Pons (tissue), 1 donor: ENCODE measurements around the gene SMURF2.
"Not testable (repeated sequence)": the region's sequence is repeated elsewhere in the genome, so short reads cannot be mapped to it uniquely, and the experiment has no call there.

Source experiments
- DNase-seq: peaks from one replicate; pipeline ENCODE4 v3.0.0-alpha.2; 2016; ENCODE audit warnings: low spot score

SMURF2 gene

GRCh38 chr17:64596988-64597387 is 65.1 kb downstream of the SMURF2 start:
- no peak for DNase-seq

- no peak for DNase-seq
These were observed 65.7 kb downstream of the SMURF2 start for GRCh38 chr17:64596439-64596838.

- DNase-seq: no peak
These were observed 70.2 kb downstream of the SMURF2 start for GRCh38 chr17:64591944-64592343.

- no peak for DNase-seq
These were observed 77.0 kb downstream of the SMURF2 start for GRCh38 chr17:64585146-64585545.

GRCh38 chr17:64583038-64583437 is 79.1 kb downstream of the SMURF2 start:
- DNase-seq: no peak

- no peak for DNase-seq
These were observed 81.5 kb downstream of the SMURF2 start for GRCh38 chr17:64580384-64581315.

- peak; percentile 38 for DNase-seq
These were observed 82.2 kb downstream of the SMURF2 start for GRCh38 chr17:64579917-64580316.

- DNase-seq: not testable (repeated sequence)
These were observed 85.1 kb downstream of the SMURF2 start for GRCh38 chr17:64577025-64577424.

- no peak for DNase-seq
These were observed 86.7 kb downstream of the SMURF2 start for GRCh38 chr17:64575431-64575830.

- no peak for DNase-seq
These were observed 87.5 kb downstream of the SMURF2 start for GRCh38 chr17:64574646-64575045.

- DNase-seq: no peak
These were observed 88.9 kb downstream of the SMURF2 start for GRCh38 chr17:64573214-64573613.

GRCh38 chr17:64572682-64573154 is 89.4 kb downstream of the SMURF2 start:
- DNase-seq: no peak

- no peak for DNase-seq
These were observed 90.4 kb downstream of the SMURF2 start for GRCh38 chr17:64571746-64572145.

- no peak for DNase-seq
These were observed 96.5 kb downstream of the SMURF2 start for GRCh38 chr17:64565563-64565962.

- no peak for DNase-seq
These were observed 98.0 kb downstream of the SMURF2 start for GRCh38 chr17:64564098-64564497.

GRCh38 chr17:64555281-64555680 is 106.8 kb downstream of the SMURF2 start:
- DNase-seq: no peak

GRCh38 chr17:64554028-64554637 is 108.0 kb downstream of the SMURF2 start:
- DNase-seq: no peak

GRCh38 chr17:64551461-64551860 is 110.6 kb downstream of the SMURF2 start:
- DNase-seq: no peak

GRCh38 chr17:64547319-64547718 is 114.8 kb downstream of the SMURF2 start:
- no peak for DNase-seq

- DNase-seq: no peak
These were observed 115.4 kb downstream of the SMURF2 start for GRCh38 chr17:64546716-64547115.

GRCh38 chr17:64544742-64545141 is 117.4 kb downstream of the SMURF2 start:
- no peak for DNase-seq

- DNase-seq: no peak
These were observed 121.9 kb downstream of the SMURF2 start for GRCh38 chr17:64540118-64540776.
